SU-DHL-6 (cell line): Measurements from ENCODE around the gene STRIP2.

Experiments used
- EZH2phosphoT487 ChIP-seq: fragments of 200-600 bp; sonication (generic), shearing (Covaris generic); conservative IDR thresholded peaks from 2 replicates; pipeline ENCODE4 v1.6.1; 2018; ENCODE audit warnings: mild to moderate bottlenecking, antibody characterized with exemption, low read length, moderate library complexity, mixed read lengths
- TF ChIP-seq, protein P1 (sequence below): fragments of 200-600 bp; sonication (generic); IDR thresholded peaks from one replicate; pipeline ENCODE4 v1.5.1; 2017; ENCODE audit warnings: antibody characterized with exemption, mild to moderate bottlenecking, low read length, moderate library complexity; ENCODE audit not compliant: insufficient read depth, poor library complexity, severe bottlenecking

DNA sequence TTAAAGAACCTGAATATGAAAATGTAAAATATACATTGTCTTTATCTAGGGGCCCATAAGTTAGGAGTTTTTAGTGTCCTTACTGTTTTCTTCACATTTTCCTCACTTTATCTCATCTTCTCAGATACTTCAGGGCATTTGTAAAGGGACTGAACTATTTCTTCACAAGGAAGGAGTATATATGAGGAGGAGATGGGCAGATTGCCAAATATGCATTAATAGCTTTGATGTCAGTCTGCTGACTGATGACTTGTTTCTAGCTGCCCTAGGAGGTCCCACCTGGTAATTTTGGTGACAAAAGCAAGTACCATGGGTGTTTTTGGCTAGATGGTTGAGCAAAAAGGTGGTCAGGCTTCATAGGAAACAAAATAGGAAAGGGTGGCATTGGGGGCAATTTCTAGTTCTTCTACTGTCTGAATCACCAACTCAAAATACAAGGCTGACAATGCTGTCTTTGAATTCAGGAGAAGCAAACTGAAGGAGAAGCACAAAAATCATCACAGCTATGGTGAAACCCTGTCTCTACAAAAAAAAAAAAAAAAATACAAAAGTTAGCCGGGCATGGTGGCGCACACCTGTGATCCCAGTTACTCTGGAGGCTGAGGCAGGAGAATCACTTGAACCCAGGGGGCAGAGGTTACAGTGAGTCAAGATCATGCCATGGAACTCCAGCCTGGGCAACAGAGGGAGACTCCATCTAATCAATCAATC, 10.4 kb upstream of the STRIP2 start:
- TF ChIP-seq, protein P1, sequence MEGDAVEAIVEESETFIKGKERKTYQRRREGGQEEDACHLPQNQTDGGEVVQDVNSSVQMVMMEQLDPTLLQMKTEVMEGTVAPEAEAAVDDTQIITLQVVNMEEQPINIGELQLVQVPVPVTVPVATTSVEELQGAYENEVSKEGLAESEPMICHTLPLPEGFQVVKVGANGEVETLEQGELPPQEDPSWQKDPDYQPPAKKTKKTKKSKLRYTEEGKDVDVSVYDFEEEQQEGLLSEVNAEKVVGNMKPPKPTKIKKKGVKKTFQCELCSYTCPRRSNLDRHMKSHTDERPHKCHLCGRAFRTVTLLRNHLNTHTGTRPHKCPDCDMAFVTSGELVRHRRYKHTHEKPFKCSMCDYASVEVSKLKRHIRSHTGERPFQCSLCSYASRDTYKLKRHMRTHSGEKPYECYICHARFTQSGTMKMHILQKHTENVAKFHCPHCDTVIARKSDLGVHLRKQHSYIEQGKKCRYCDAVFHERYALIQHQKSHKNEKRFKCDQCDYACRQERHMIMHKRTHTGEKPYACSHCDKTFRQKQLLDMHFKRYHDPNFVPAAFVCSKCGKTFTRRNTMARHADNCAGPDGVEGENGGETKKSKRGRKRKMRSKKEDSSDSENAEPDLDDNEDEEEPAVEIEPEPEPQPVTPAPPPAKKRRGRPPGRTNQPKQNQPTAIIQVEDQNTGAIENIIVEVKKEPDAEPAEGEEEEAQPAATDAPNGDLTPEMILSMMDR, result no peak
- no peak for TF ChIP-seq EZH2phosphoT487
